AG09319 (cell line): ENCODE data around the gene PMP22.

Source experiments
- DNase-seq: peaks from one replicate; pipeline ENCODE4 v3.0.0-alpha.2; 2010; ENCODE audit warnings: low read depth; ENCODE audit errors: extremely low read depth
- TF ChIP-seq, protein P1 (sequence below): IDR thresholded peaks from 2 replicates; pipeline ENCODE4 v1.5.1; 2011; ENCODE audit warnings: low read depth, mild to moderate bottlenecking, inconsistent platforms, low read length, moderate library complexity

Gene PMP22

DNA sequence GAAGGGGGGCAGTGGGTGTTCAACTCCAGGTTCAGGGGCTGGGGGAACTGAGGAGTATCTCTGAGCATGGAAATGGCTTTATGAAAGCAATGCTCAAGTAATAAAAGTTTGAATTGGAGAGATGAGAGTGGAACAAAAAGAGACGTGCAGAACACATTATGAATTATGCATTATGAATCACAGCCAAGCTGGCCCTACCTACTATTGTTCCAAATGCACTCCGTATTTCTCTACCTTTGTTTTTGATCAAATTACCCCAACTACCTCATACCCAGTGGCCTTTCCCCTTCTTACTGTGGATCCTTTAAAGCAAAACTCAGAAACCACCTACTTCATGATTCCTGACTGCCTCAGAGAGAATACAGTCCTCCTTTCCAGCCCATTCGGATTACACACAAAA, 38.1 kb upstream of the PMP22 start:
- DNase-seq: no peak
- TF ChIP-seq, protein P1, sequence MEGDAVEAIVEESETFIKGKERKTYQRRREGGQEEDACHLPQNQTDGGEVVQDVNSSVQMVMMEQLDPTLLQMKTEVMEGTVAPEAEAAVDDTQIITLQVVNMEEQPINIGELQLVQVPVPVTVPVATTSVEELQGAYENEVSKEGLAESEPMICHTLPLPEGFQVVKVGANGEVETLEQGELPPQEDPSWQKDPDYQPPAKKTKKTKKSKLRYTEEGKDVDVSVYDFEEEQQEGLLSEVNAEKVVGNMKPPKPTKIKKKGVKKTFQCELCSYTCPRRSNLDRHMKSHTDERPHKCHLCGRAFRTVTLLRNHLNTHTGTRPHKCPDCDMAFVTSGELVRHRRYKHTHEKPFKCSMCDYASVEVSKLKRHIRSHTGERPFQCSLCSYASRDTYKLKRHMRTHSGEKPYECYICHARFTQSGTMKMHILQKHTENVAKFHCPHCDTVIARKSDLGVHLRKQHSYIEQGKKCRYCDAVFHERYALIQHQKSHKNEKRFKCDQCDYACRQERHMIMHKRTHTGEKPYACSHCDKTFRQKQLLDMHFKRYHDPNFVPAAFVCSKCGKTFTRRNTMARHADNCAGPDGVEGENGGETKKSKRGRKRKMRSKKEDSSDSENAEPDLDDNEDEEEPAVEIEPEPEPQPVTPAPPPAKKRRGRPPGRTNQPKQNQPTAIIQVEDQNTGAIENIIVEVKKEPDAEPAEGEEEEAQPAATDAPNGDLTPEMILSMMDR: no peak

DNA sequence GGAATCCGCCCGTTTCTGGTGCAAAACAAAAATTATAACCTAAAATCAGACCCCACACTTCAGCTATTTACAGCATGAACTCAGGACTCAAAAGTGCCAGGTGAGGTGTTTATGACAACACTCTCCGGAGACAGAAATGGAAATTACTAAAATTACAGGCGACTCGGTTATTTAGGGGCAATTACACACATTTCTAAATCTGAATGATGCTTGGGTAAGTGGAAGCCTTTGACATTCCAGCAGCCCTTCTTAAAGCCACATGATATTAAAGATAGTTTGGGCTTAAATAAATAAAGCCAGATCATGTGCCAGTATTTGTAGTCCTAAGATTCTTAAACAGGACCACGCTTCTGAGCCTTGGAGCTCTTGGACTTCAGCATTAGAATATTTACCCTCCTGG, 36.7 kb upstream of the PMP22 start:
- no peak for DNase-seq
- TF ChIP-seq, protein P1: no peak

DNA sequence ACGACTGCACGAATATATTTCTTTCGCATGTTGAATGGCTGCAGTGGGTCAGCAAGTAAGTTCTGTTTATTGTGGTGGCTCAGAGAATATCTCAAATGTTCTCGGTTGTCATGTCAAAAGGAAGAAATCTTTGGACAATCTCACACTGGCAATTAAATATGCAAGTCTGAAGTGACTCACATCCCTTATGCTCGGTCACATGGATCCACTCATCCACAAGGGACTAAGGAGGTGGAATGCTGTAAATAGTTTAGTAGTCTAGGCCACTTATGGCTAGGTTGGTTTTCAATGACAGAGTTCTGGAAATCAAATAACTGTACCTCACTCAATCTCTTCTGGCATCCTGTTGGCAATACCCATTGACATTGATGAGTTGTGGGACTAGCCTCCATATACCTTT, 33.0 kb upstream of the PMP22 start:
- TF ChIP-seq, protein P1: no peak
- DNase-seq: no peak

DNA sequence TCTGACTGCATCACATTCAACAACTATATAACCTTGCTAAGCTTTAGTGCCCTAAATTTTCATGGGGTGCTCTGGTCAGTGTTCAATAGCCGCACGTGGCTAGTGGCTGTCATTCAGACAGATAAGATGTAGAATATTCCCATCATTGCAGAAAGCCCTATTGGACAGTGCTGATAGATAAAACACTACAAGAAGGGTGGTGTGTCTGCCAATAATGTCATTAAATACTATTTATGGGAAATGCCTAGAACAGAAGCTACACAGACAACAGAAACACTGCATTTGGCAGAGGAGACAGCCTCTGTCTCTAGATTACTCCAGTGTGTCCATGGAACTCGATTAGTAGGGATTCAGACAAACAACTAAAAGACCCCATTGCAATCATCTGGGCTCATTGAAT, 28.4 kb upstream of the PMP22 start:
- no peak for DNase-seq
- TF ChIP-seq, protein P1: no peak

DNA sequence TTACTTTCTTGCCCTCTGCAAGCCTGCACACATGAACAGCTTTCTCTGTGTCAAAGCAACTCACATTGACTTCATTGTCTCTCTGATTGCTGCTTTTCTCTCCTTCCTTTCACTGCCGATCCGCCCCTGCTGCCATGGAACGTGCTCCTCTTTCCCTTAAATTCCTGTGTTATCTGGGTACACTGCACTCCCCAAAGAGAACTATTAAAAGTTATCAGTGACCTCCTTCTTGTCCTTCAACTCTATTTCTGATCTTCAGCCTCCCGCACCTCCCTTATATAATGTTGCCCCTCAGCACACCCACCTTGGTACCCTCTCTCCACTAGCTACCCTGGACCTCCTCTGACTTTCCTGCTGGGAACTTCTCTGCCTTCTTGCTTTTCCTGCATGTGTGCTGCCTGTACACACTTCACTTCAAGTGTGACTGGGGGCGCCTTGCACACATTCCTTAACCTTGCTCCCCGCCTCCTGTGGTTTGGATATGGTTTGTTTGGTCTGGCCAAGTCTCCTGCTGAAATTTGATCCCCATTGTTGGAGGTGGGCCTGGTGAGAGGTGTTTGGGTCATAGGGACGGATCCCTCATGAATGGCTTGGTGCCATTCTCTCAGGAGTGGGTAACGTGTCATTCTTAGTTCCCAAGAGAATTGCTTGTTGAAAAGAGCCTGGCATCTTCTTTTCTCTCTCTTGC, 26.7 kb upstream of the PMP22 start:
- TF ChIP-seq, protein P1: no peak
- no peak for DNase-seq

DNA sequence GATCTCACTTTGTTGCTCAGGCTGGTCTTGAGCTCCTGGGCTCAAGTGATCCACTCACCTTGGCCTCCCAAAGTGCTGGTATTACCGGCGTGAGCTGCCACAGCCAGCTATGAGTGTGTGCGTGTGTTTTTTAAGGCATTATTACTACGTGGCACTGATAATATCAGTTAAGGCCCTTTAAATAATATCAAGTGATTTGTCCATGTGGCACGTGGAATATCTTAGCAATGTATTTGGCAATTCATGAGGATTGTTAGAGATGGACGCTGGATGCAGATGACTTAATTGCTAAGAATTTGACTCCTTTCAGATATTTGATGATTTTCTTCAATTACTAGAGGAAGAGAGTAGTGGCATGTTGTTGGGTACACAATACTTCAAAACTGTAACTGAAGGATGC, 25.5 kb upstream of the PMP22 start:
- no peak for DNase-seq
- TF ChIP-seq, protein P1: no peak

DNA sequence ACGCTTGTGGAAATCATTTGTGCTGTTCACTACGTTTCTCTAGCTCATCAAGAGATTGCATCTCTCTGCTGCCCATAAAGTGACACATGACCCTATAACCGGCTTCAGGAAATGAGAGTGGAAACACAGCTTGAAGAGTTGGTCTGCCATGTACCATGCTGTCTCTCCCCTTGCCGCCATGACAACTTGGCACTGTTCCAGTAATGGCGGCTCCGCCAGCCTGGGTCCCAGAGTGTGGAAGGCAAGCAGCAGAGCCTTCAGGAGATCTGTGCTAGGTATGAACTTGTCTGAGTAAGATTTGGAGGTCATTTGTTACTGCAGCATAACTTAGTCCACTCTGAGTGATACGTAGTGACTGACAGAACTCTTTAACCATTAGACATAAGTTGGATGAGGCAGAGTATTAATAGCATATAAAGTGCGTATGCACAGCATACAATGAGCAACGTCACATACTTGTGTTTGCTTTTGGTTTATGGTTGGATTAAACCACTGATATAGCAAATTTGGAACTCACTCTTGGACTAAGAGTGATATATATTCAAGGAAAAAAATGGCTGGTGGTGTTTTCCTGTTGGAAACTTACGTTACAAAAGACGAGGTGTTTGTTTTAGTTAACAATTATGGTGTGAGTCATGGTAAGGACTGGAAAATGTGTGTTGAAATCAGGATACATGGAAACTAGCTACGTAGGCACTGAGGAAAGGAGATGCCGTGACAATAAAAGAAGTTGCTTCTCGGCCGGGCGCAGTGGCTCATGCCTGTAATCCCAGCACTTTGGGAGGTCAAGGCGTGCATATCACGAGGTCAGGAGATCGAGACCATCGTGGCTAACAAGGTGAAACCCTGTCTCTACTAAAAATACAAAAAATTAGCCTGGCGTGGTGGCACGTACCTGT, 24.4 kb upstream of the PMP22 start:
- no peak for DNase-seq
- TF ChIP-seq, protein P1: no peak
